Panc1 (cell line): ENCODE results near the gene MOCS1.

ENCODE experiments used
- CTCF ChIP-seq: fragments of 450-650 bp; IDR thresholded peaks from 2 replicates; pipeline ENCODE4 v1.5.1; 2017; ENCODE audit warnings: mild to moderate bottlenecking
- POLR2AphosphoS5 ChIP-seq: IDR thresholded peaks from 2 replicates; pipeline ENCODE4 v1.6.1; 2012; ENCODE audit warnings: mild to moderate bottlenecking, low read depth, low read length, moderate library complexity
- TCF7L2 ChIP-seq: IDR thresholded peaks from 2 replicates; pipeline ENCODE4 v1.6.1; 2011; ENCODE audit warnings: mild to moderate bottlenecking, low read depth, low read length, inconsistent platforms

GRCh38 chr6:39950125-39950720 is 16.0 kb upstream of the MOCS1 start:
- TF ChIP-seq CTCF (no peak), POLR2AphosphoS5 (no peak), TCF7L2 (no peak)
